Endothelial cell of umbilical vein (primary cell): ENCODE results near the gene MAP2K5.

Experiments used
- EZH2 ChIP-seq: IDR thresholded peaks from 2 replicates; pipeline ENCODE4 v1.6.1; 2012; ENCODE audit warnings: borderline replicate concordance, low read depth, mild to moderate bottlenecking, moderate library complexity, low read length, inconsistent platforms; ENCODE audit not compliant: severe bottlenecking
- POLR2A ChIP-seq: IDR thresholded peaks from 2 replicates; pipeline ENCODE4 v1.6.1; 2012; ENCODE audit warnings: low read depth, mild to moderate bottlenecking, control low read depth, low read length
- POLR2AphosphoS5 ChIP-seq: IDR thresholded peaks from 2 replicates; pipeline ENCODE4 v1.6.1; 2012; ENCODE audit warnings: low read depth, mild to moderate bottlenecking, control low read depth, low read length, moderate library complexity; ENCODE audit not compliant: insufficient read depth
- TF ChIP-seq, protein P1 (sequence below), 2 donors: IDR thresholded peaks; 1 replicate in 1 of 2; 2 replicates in 1 of 2; pipeline ENCODE4 v1.5.1; 2011; ENCODE audit warnings: low read length in 2 of 2, mild to moderate bottlenecking in 2 of 2, moderate library complexity in 2 of 2, control low read depth in 1 of 2, inconsistent platforms in 1 of 2, low read depth in 1 of 2; ENCODE audit not compliant: insufficient read depth in 1 of 2; ENCODE audit errors: extremely low read depth in 1 of 2
- TF ChIP-seq, protein P2 (sequence below): IDR thresholded peaks from 2 replicates; pipeline ENCODE4 v1.6.1; 2011; ENCODE audit not compliant: insufficient read depth, insufficient read length

DNA sequence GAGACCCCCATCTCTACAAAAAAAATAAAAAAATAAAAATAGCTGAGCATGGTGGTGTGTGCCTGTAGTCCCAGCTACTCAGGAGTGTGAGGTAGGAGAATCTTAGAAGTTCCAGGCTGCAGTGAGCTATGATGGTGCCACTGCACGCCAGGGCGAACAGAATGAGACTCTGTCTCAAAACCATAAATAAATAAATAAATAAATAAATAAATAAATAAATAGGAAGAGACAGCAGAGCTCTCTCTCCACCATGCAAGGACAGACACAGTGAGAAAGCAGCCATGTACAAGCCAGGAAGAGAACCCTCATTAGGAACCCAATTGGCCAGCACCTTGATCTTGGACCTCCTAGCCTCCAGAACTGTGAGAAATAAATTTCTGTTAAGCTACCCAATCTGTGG, 26.9 kb upstream of the MAP2K5 start:
- TF ChIP-seq POLR2AphosphoS5 (no peak), EZH2 (no peak), POLR2A (no peak)
- TF ChIP-seq, protein P1, sequence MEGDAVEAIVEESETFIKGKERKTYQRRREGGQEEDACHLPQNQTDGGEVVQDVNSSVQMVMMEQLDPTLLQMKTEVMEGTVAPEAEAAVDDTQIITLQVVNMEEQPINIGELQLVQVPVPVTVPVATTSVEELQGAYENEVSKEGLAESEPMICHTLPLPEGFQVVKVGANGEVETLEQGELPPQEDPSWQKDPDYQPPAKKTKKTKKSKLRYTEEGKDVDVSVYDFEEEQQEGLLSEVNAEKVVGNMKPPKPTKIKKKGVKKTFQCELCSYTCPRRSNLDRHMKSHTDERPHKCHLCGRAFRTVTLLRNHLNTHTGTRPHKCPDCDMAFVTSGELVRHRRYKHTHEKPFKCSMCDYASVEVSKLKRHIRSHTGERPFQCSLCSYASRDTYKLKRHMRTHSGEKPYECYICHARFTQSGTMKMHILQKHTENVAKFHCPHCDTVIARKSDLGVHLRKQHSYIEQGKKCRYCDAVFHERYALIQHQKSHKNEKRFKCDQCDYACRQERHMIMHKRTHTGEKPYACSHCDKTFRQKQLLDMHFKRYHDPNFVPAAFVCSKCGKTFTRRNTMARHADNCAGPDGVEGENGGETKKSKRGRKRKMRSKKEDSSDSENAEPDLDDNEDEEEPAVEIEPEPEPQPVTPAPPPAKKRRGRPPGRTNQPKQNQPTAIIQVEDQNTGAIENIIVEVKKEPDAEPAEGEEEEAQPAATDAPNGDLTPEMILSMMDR (IDR thresholded peaks at IDR 0.05; ENCODE audit: extremely low read depth in 1 of 2, insufficient read depth in 1 of 2, low read depth in 1 of 2, low read length in 2 of 2), result no peak
- TF ChIP-seq, protein P2, sequence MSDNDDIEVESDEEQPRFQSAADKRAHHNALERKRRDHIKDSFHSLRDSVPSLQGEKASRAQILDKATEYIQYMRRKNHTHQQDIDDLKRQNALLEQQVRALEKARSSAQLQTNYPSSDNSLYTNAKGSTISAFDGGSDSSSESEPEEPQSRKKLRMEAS, result no peak
